HEK293 (cell line): ENCODE data around the gene NFATC2IP.

Experiments used
- CTCF ChIA-PET: fragments of 350-600 bp; formaldehyde crosslinking; extraction: SDS; loops from one replicate; lab custom pipeline; 2021; ENCODE audit warnings: antibody characterized with exemption; lab: Yijun Ruan, JAX
- POLR2A ChIA-PET: fragments of 300-600 bp; formaldehyde crosslinking; extraction: SDS; loops from one replicate; lab custom pipeline; 2020; ENCODE audit warnings: antibody characterized with exemption, inconsistent platforms; lab: Yijun Ruan, JAX
- H3K27ac ChIP-seq: fragments of 200-500 bp; sonication (Bioruptor generic); 2 replicates; pipeline ENCODE4 v1.5.1; 2014; ENCODE audit warnings: low read depth, low read length, control low read depth, inconsistent platforms; ENCODE audit errors: extremely low read depth
- H3K36me3 ChIP-seq, 2 experiments: fragments of 200-500 bp in 1 of 2; sonication (Bioruptor generic) in 1 of 2; 1 replicate in 1 of 2; 2 replicates in 1 of 2; pipeline ENCODE4 v1.5.1; 2014 to 2017; ENCODE audit warnings: inconsistent platforms in 2 of 2, low read length in 2 of 2; ENCODE audit not compliant: control insufficient read depth in 2 of 2, insufficient read depth in 1 of 2
- H3K4me1 ChIP-seq: fragments of 200-500 bp; sonication (Bioruptor generic); 2 replicates; pipeline ENCODE4 v1.5.1; 2014; ENCODE audit warnings: mild to moderate bottlenecking, low read length, inconsistent platforms; ENCODE audit not compliant: control insufficient read depth, insufficient read depth
- H3K4me3 ChIP-seq: 2 replicates; pipeline ENCODE4 v1.5.1; 2011; ENCODE audit warnings: low read depth, mild to moderate bottlenecking, control low read depth, low read length, moderate library complexity
- H3K9me3 ChIP-seq: fragments of 200-500 bp; sonication (Bioruptor generic); 2 replicates; pipeline ENCODE4 v1.5.1; 2014; ENCODE audit warnings: low read depth, low read length, inconsistent platforms; ENCODE audit not compliant: control insufficient read depth, insufficient read depth
- BCL11A ChIP-seq: fragments of 450-650 bp; formaldehyde crosslinking; IDR thresholded peaks from 2 replicates; pipeline ENCODE4 v1.5.1; 2016; ENCODE audit warnings: low read depth, missing biosample characterization, missing genetic modification characterization
- FEZF1 ChIP-seq: fragments of 450-650 bp; formaldehyde crosslinking; IDR thresholded peaks from 2 replicates; pipeline ENCODE4 v1.5.1; 2016; ENCODE audit warnings: missing biosample characterization, missing genetic modification characterization
- MEIS1 ChIP-seq: sonication (generic); formaldehyde crosslinking; IDR thresholded peaks from 2 replicates; pipeline ENCODE4 v1.8.1; 2022; ENCODE audit warnings: missing genetic modification reagents, mild to moderate bottlenecking, borderline replicate concordance
- MZF1 ChIP-seq: fragments of 450-650 bp; formaldehyde crosslinking; IDR thresholded peaks from 2 replicates; pipeline ENCODE4 v1.5.1; 2017; ENCODE audit warnings: missing biosample characterization, missing genetic modification characterization, borderline replicate concordance
- PRDM10 ChIP-seq: fragments of 450-650 bp; formaldehyde crosslinking; IDR thresholded peaks from 2 replicates; pipeline ENCODE4 v1.5.1; 2016; ENCODE audit warnings: missing biosample characterization, missing genetic modification characterization
- SCRT2 ChIP-seq: fragments of 450-650 bp; formaldehyde crosslinking; IDR thresholded peaks from 2 replicates; pipeline ENCODE4 v1.5.1; 2016; ENCODE audit warnings: missing biosample characterization, missing genetic modification characterization
- WT1 ChIP-seq: fragments of 450-650 bp; formaldehyde crosslinking; IDR thresholded peaks from 2 replicates; pipeline ENCODE4 v1.5.1; 2016; ENCODE audit warnings: missing biosample characterization, missing genetic modification characterization
- ZBTB48 ChIP-seq: fragments of 450-650 bp; formaldehyde crosslinking; IDR thresholded peaks from 2 replicates; pipeline ENCODE4 v1.5.1; 2016; ENCODE audit warnings: missing biosample characterization, missing genetic modification characterization
- ZNF133 ChIP-seq: fragments of 450-650 bp; formaldehyde crosslinking; IDR thresholded peaks from 2 replicates; pipeline ENCODE4 v1.5.1; 2016; ENCODE audit warnings: missing biosample characterization, missing genetic modification characterization
- ZNF19 ChIP-seq: fragments of 450-650 bp; formaldehyde crosslinking; IDR thresholded peaks from 2 replicates; pipeline ENCODE4; 2016; ENCODE audit warnings: missing biosample characterization, missing genetic modification characterization, low read depth
- ZNF335 ChIP-seq: fragments of 450-650 bp; formaldehyde crosslinking; conservative IDR thresholded peaks from 2 replicates; pipeline ENCODE4 v1.5.1; 2016; ENCODE audit warnings: missing biosample characterization, missing genetic modification characterization
- ZNF398 ChIP-seq: fragments of 450-650 bp; formaldehyde crosslinking; IDR thresholded peaks from 2 replicates; pipeline ENCODE4 v1.5.1; 2017; ENCODE audit warnings: missing biosample characterization, missing genetic modification characterization
- ZNF549 ChIP-seq: fragments of 450-650 bp; IDR thresholded peaks from 2 replicates; pipeline ENCODE4 v1.5.1; 2018; ENCODE audit warnings: missing biosample characterization, missing genetic modification characterization, mild to moderate bottlenecking, inconsistent platforms, moderate library complexity
- ZNF600 ChIP-seq: fragments of 450-650 bp; formaldehyde crosslinking; IDR thresholded peaks from 2 replicates; pipeline ENCODE4 v1.5.1; 2016; ENCODE audit warnings: missing biosample characterization, missing genetic modification characterization
- ZNF626 ChIP-seq: fragments of 450-650 bp; sonication (Bioruptor Pico); formaldehyde crosslinking; IDR thresholded peaks from 2 replicates; pipeline ENCODE4 v1.5.1; 2018; ENCODE audit warnings: missing biosample characterization, missing genetic modification characterization, inconsistent platforms
- ZNF677 ChIP-seq: fragments of 450-650 bp; IDR thresholded peaks from 2 replicates; pipeline ENCODE4 v1.5.0; 2018; ENCODE audit warnings: missing biosample characterization, mild to moderate bottlenecking, missing genetic modification characterization, moderate library complexity
- ZNF707 ChIP-seq: fragments of 450-650 bp; formaldehyde crosslinking; IDR thresholded peaks from 2 replicates; pipeline ENCODE4 v1.5.1; 2016; ENCODE audit warnings: missing biosample characterization, missing genetic modification characterization
- ZSCAN23 ChIP-seq: fragments of 450-650 bp; formaldehyde crosslinking; IDR thresholded peaks from 2 replicates; pipeline ENCODE4 v1.5.1; 2016; ENCODE audit warnings: missing biosample characterization, missing genetic modification characterization
- TF ChIP-seq, protein P1 (sequence below): fragments of 450-650 bp; formaldehyde crosslinking; IDR thresholded peaks from 2 replicates; pipeline ENCODE4; 2016; ENCODE audit warnings: missing biosample characterization, missing genetic modification characterization

NFATC2IP gene

GRCh38 chr16:28904828-28905227 lies 45.9 kb upstream of the NFATC2IP start:
- Histone ChIP-seq H3K9me3 (no peaks in the 10 kb centered on the region), H3K36me3 (peaks cover 0 to 12% of the 10 kb centered on the region in 2 experiments; a peak in 2 of 3 replicates), H3K27ac (no peak overlapping the region), H3K4me1 (no peaks in the 10 kb centered on the region), H3K4me3 (no peak overlapping the region)
- ChIA-PET CTCF (interaction anchor here (1.0 kb wide), 1 partner anchor 40 kb away, joined by 3 read pairs; no protein-coding TSS in a partner anchor), POLR2A (no interaction called here)
- TF ChIP-seq FEZF1 (no peak), ZNF398 (tag by site-specific recombination) (no peak), ZNF133 (tag by site-specific recombination) (no peak), SCRT2 (no peak), ZNF335 (tag by site-specific recombination) (no peak), MZF1 (no peak), BCL11A (tag by site-specific recombination) (no peak), WT1 (tag by site-specific recombination) (no peak), PRDM10 (no peak), ZNF19 (tag by site-specific recombination) (no peak), ZBTB48 (tag by site-specific recombination) (no peak), ZNF626 (tag by site-specific recombination) (no peak), MEIS1 (CRISPR knock-in tag) (no peak), ZNF707 (tag by site-specific recombination) (no peak), ZSCAN23 (tag by site-specific recombination) (no peak)
- TF ChIP-seq, protein P1, sequence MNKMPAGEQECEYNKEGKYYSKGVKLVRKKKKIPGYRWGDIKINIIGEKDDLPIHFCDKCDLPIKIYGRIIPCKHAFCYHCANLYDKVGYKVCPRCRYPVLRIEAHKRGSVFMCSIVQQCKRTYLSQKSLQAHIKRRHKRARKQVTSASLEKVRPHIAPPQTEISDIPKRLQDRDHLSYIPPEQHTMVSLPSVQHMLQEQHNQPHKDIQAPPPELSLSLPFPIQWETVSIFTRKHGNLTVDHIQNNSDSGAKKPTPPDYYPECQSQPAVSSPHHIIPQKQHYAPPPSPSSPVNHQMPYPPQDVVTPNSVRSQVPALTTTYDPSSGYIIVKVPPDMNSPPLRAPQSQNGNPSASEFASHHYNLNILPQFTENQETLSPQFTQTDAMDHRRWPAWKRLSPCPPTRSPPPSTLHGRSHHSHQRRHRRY (tag by site-specific recombination): no peak

DNA sequence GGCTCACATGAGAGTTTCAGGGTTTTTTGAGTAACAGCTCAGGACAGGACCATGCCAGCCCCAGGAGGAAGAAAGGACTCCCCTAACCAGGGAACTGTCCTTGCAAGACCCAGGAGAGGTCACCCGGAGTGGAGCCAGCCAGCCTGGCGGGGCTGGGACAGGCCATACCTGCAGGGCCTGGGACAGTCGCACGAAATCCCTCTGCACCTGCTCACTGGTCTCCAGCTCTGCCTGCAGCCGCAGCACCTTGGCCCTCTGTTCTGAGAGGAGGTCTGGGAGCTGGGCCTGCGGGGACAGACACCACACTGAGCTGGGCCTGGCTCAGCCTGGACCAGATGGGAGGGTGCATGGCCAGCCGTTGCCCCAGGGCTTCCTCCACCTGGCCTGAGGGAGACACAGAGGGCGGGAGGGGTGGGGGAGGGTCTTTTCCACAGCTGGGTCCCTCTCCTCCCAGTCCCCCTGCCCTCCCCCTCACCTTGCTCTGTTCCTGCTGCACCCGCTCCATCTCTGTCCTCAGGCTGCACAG lies 45.4 kb upstream of the NFATC2IP start:
- H3K36me3 ChIP-seq: peaks cover 0 to 12% of the 10 kb centered on the region in 2 experiments; a peak in 2 of 3 replicates
- CTCF ChIA-PET: interaction anchor here (1.0 kb wide), 1 partner anchor 40 kb away, joined by 3 read pairs; no protein-coding TSS in a partner anchor

More for the DNA sequence above, 45.4 kb upstream of the NFATC2IP start:
- Histone ChIP-seq H3K27ac (no peak overlapping the region), H3K4me1 (no peaks in the 10 kb centered on the region), H3K4me3 (no peak overlapping the region), H3K9me3 (no peaks in the 10 kb centered on the region)
- POLR2A ChIA-PET: no interaction called here
- TF ChIP-seq ZNF549 (tag by site-specific recombination) (no peak), ZNF600 (tag by site-specific recombination) (no peak), ZNF677 (tag by site-specific recombination) (no peak)
